Fibroblast of villous mesenchyme (primary cell): ENCODE results near the gene OR4C45. TPM values are rescaled to one million over a fixed set of nuclear protein-coding genes. Genes with fewer than 3 reads are reported as not detected.
A peak's percentile ranks its signal among the peaks of the same experiment; 100 is the strongest.
"Not testable (repeated sequence)": the region's sequence is repeated elsewhere in the genome, so short reads cannot be mapped to it uniquely, and the experiment has no call there.

Experiments
- DNase-seq: peaks from one replicate; pipeline ENCODE4 v3.0.0-alpha.2; 2010; ENCODE audit warnings: low read depth
- H3K4me3 ChIP-seq: 2 replicates; pipeline ENCODE4 v1.5.1; 2011; ENCODE audit warnings: low read depth, mild to moderate bottlenecking, low read length
- CTCF ChIP-seq: IDR thresholded peaks from 2 replicates; pipeline ENCODE4 v1.5.1; 2012; ENCODE audit warnings: low read depth, mild to moderate bottlenecking, low read length; ENCODE audit not compliant: insufficient read depth
- total RNA-seq: library from RNA; depleted of rRNA; stranded (reverse); fragments of >200 nt; gene quantifications from 2 replicates; pipeline ENCODE4 v1.2.3, GENCODE V29; 2012

OR4C45 gene
- total RNA-seq: not detected in 2 replicates

DNA sequence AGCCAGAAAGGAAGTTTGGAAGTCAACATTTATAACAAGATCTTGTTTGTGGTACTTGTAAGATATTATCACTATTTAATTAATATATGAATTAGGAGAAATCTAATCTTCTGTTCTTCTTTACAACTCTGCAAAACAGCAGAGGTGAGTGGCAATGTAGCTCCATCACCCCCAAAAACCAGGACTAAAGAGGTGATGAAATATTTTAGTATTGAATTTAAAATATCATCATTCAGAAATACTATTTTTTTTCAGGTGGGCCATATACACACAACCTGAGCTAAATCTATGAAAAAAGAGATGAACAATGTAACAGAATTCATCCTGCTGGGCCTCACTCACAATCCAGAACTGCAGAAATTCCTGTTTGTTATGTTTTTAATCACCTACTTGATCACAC, at the start of gene OR4C45:
Gene OR4C45, plus strand, starts transcription at position 301 of the 400 bp plus-strand sequence.
- DNase-seq: no peak
- no peak for TF ChIP-seq CTCF
- no peak within 1 kb of the TSS for H3K4me3 ChIP-seq

GRCh38 chr11:49995565-49995964, 37.1 kb upstream of the OR4C45 start:
- peak; percentile 39 for DNase-seq
- peak; percentile 36 for TF ChIP-seq CTCF
- H3K4me3 ChIP-seq: no peak overlapping the region

DNA sequence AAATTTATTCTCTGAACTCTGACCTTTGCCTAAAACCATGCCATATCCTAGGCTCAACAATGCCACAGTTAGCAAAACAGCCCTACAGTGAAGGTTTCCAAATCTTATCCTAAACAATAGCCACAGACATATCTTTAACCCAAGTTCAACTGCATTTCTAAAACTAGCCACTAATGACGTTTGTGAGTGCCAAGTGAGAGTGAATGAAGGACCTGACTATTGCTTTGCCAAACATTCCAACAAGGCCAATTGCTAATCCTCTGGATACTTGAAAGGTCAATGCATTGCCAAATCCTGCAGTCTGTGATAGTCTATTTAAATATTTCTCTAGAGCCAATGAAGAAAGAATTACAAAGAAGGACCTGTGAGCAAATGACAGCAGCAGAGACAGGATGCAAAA, 2.5 kb upstream of the OR4C45 start:
- no peak overlapping the region for H3K4me3 ChIP-seq
- no peak for TF ChIP-seq CTCF
- no peak for DNase-seq

GRCh38 chr11:50036239-50036638, 3.6 kb downstream of the OR4C45 start:
- H3K4me3 ChIP-seq, DNase-seq: not testable (repeated sequence)

DNA sequence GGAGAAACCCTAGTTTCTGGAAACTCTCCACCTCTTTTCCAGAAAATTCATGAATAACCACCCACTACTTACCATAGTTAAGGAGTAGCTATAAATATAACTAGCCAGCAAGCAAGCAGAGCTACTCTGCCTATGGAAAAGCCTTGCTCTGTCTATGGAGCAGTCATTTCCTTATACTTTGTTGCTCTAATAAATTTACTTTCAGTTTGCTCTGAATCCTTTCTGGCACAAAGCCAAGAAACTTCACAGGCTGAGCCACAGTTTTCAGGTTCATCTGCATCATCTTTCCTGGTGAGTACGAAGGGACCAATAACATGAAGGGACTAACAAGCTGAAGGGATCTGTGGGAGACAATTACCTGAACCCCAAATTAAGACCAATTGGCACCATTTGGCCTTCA, 4.6 kb downstream of the OR4C45 start:
- TF ChIP-seq CTCF: no peak
- no peak overlapping the region for H3K4me3 ChIP-seq
- DNase-seq: no peak

GRCh38 chr11:50044647-50045046, 12.0 kb downstream of the OR4C45 start:
- TF ChIP-seq CTCF: no peak
- no peak overlapping the region for H3K4me3 ChIP-seq
- DNase-seq: no peak

DNA sequence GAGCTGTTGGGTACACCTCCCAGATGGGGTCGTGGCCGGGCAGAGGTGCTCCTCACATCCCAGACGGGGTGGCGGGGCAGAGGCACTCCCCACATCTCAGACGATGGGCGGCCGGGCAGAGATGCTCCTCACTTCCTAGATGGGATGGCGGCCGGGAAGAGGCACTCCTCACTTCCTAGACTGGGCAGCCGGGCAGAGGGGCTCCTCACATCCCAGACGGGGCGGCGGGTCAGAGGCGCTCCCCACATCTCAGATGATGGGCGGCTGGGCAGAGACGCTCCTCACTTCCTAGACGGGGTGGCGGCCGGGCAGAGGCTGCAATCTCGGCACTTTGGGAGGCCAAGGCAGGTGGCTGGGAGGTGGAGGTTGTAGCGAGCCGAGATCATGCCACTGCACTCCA, 30.4 kb downstream of the OR4C45 start:
- not testable (repeated sequence) for H3K4me3 ChIP-seq, DNase-seq

GRCh38 chr11:50070389-50070788, 37.7 kb downstream of the OR4C45 start:
- no peak for DNase-seq
- H3K4me3 ChIP-seq: no peak overlapping the region
- TF ChIP-seq CTCF: no peak
